NOMO-1 (cell line): Measurements from ENCODE around the gene VMP1.
"Not testable (repeated sequence)": the region's sequence is repeated elsewhere in the genome, so short reads cannot be mapped to it uniquely, and the experiment has no call there.

Experiments used
- DNase-seq, 2 experiments: peaks; one replicate each; lab custom pipeline; 2025; ENCODE audit not compliant: unreplicated experiment in 2 of 2; lab: John Stamatoyannopoulos, UW

The VMP1 gene

DNA sequence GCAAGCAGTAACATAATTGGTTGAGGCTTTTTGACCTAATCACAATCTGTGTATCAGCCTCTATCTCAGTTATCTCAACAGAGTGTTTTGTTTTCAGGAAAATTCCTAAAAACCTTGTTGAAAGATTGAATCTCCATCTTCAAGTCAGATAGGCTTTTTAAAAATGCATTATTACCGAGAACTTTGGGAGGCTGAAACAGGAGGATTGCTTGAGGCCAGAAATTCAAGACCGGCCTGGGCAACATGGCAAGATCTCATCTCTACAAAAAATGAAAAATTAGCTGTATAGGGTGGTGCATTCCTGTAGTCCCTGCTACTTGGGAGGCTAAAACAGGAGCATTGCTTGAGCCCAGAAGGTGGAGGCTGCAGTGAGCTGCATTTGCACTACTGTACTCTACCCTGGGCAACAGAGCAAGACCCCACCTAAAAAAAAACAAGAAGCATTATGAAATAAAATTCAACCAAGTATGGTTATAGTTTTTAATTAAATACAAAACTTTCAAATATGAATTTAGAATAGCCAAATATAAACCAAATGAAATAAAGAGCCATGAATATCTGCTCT lies 68.4 kb downstream of the VMP1 start:
- DNase-seq, result no peak

GRCh38 chr17:59776577-59776976 lies 69.1 kb downstream of the VMP1 start:
- no peak for DNase-seq

DNA sequence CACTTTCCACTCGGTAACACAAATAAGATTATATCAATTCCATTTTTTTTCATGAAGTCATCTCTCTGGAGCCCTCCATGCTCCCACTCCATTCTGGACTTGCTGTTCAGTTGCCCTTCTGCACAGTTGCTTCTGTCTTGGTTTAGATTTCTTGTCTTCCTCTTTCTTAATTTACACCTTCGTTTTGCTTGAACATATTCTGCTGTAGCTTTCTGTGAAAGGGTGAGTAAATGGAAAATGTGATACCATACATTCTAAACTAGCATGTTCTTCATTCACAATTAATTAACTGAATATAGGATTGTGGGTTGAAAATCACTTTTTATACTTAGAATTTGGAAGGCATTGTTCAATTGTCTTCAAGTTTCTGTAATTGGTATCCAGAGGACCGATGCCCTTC lies 69.6 kb downstream of the VMP1 start:
- DNase-seq, result no peak

DNA sequence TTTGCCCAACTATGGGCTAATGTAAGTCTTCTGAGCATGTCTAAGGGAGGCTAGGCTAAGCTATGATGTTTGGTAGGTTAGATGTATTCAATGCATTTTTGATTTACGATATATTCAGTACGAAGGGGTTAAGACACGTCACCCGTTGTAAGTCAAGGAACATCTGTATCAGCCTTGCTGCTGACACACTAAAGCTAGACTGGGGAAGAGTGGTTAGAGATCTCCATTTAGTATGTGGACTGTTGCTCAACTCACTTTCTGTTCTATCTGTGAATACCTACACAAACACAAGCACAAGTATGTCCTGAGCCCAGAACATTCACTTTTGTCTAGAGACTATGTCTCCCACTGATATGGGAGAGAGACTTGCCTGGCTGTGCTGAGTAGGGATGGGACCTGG lies 71.5 kb downstream of the VMP1 start:
- peak in 1 of 2 experiments; percentile 13 for DNase-seq

- DNase-seq, result no peak
Measured at GRCh38 chr17:59779521-59779920, 72.1 kb downstream of the VMP1 start.

GRCh38 chr17:59780548-59780947 lies 73.1 kb downstream of the VMP1 start:
- DNase-seq, result not testable (repeated sequence)

GRCh38 chr17:59783221-59784047 lies 76.0 kb downstream of the VMP1 start:
- DNase-seq, result peak in 1 of 2 experiments; percentile 32

DNA sequence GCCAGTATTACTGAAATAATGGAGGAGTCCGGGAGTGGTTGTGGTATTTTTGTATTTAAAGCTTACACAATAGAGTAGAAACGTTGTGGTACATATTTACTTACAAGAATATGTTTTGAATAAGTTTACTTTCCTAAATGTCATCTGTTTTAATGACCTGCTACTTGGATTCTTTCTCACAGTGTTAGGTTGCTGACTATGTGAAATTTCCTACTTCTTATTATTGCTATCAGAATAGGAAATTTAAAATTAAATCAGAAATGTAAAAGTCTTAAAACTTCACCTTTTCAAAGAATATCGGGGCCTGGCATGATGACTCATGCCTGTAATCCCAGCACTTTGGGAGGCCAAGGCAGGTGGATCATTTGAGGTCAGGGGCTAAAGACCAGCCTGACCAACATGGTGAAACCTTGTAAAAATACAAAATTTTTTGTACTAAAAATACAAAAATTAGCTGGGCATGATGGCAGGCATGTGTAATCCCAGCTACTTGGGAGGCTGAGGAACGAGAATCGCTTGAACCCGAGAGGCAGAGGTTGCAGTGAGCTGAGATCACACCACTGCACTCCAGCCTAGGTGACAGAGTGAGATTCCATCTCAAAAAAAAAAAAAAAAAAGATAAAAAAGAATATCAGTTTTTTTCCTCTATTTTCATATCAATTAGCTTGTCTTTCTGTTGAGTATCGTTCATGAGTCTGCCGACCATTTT lies 77.8 kb downstream of the VMP1 start:
- DNase-seq, result peak in 1 of 2 experiments; percentile 23

- no peak for DNase-seq
Measured at GRCh38 chr17:59786213-59786535, 78.7 kb downstream of the VMP1 start.

DNA sequence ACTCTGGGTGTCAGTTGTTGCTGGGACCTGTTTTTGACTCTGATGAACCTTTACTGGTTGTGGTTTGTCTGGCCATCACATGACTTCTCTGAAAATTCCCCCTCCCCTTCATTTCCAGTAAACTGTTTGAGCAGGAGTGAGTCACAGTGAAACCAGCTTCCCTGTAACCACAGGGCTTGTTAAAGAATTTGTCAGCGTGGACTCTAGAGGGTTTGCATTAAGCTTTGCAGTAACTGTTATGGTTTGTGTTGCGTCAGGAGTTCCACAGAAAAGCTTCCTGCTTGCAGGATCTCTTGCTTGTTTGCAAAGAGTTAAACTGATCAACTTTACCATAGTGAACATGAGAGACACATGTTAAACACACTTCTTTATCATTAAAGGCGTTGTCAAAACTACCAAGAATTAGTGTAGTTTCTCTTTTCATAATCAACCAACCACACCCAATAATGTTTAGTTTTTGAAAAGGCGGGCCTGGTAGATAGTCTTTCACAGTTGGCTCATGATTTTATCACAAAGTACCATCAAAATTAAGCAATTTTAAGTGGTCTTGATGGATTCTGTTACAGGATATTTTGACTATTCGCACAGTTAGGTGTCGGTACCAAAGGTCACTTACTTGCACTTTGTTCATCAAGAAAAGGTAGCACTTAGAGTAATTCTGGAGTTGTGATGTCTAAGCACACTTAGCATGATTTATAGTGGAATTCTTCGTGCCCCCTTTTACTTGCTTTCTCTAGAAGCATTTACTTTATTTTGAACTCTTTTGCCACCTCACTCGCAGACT lies 79.3 kb downstream of the VMP1 start:
- DNase-seq, result peak; percentile 97 to 99

DNA sequence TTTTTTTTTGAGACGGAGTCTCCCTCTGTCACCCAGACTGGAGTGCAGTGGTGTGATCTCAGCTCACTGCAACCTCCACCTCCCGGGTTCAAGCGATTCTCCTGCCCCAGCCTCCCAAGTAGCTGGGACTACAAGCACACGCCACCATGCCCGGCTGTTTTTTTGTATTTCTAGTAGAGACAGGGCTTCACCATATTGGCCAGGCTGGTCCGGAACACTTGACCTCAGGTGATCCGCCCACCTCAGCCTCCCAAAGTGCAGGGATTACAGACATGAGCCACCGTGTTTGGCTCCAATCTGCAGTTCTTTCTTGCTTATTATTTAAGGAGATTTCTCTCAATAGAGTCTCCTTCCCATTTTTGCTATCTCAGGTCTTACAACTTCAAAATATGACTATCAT lies 82.4 kb downstream of the VMP1 start:
- DNase-seq, result not testable (repeated sequence)

GRCh38 chr17:59790418-59790817 lies 83.0 kb downstream of the VMP1 start:
- DNase-seq, result not testable (repeated sequence)

DNA sequence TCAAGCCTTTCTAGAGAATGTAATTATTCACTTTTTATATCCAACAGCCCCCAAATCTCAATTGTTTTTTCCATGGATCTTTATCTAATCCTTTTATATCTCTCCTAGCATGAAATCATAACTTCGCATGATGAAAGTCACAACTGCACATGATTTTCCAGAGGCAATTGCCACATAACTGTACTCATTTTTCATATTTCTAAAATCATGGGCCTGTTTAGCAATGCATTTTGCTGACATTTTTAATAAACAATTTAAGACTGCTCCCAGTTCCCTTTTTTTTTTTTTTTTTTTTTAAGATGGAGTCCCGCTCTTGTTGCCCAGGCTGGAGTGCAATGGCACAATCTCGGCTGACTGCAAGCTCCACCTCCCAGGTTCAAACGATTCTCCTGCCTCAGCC lies 83.5 kb downstream of the VMP1 start:
- peak; percentile 49 to 84 for DNase-seq

DNA sequence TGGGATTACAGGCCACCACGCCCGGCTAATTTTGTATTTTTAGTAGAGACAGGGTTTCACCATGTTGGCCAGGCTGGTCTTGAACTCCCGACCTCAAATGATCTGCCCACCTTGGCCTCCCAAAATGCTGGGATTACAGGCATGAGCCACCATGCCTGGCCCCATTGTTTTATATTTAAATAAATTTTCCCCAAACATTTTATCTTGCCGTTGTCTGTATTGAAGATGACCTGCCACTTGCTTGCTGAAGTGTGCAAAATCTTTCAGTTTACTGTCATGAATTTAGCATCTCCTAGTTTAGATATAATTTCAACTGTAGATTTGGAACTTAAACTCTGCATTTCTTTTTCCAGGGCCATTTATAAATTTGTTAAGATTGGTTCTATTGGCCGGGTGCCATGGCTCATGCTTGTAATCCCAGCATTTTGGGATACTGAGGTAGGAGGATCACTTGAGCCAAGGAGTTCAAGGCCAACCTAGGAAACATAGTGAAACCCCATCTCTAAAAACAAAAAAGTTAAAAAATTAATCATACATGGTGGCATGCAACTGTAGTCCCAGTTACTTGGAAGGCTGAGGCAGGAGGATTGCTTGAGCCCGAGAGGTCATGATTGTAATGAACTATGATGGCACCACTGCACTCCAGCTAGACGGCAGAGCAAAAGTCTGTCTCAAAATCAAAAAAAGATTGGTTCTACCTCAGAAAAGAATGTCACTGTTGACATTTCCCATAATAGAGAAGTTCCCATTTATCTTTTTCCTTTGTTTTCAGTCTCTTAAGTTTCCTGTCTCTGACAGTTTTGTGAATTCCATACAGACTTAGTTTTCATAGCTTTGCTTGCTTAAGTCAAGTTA lies 84.4 kb downstream of the VMP1 start:
- DNase-seq, result no peak

DNA sequence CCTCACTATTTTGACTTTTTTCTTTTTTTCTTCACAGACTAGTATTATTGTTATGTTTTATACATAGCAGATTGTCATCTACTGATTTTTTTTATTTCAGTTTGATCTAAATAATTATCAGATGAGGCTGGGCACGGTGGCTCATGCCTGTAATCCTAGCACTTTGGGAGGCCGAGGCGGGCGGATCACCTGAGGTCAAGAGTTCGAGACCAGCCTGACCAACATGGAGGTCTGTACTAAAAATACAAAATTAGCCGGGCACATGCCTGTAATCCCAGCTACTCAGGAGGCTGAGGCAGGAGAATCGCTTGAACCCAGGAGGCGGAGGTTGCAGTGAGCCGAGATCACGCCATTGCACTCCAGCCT lies 85.0 kb downstream of the VMP1 start:
- not testable (repeated sequence) for DNase-seq

DNA sequence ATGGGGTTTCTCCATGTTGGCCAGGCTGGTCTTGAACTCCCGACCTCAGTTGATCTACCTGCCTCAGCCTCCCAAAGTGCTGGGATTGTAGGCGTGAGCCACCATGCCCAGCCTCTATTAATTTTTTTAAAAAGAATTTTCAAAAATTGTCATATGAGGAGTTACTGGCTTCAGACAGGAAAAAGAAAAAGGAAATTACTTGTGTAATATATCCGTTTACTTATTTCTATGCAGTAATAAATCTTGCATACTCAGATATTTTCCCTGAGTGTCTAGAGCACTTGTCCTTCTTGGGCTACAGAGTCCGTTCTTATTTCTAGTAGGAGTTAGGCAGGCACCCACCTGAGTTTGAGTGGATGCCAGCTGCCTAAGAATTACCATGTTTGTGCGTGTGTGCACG lies 85.8 kb downstream of the VMP1 start:
- peak in 1 of 2 experiments; percentile 19 for DNase-seq

GRCh38 chr17:59796138-59796537 lies 88.7 kb downstream of the VMP1 start:
- no peak for DNase-seq

DNA sequence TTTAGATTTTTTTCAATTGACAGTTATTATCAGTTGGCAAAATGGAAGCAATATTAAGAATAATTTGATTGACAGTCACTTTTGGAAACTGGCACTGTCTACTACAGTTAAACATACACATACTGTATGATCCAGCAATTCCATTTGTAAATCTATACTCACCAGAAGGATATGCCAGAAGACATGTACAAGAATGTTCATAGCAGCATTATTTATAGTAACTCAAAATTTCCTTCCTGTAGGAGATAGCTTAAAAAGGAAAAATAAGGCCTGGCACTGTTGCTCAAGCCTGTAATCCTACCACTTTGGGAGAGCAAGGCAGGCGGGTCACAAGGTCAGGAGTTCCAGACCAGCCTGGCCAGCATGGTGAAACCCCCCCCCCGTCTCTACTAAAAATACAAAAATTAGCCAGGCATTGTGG lies 89.3 kb downstream of the VMP1 start:
- DNase-seq, result no peak

DNA sequence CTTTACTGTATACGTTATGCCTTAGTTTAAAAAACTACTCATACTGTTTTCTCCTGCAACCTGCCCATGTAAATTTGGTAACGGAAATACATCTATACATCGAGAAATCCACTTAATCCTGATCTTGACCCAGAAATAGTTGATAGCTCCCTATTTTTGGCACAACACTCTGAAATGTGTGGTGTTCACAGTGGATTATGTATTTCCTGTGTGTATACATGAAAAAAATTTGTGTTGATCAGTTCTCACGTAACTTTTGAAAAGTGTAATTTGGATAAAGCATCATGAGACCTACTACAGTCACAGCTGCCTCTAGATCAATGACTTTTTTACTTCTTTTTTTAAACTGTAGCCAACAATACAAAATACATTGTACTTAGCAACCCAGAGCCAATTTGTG lies 90.7 kb downstream of the VMP1 start:
- no peak for DNase-seq

GRCh38 chr17:59800530-59800942 lies 93.1 kb downstream of the VMP1 start:
- no peak for DNase-seq
